ENCODE measurements around the gene MYOZ3.

The MYOZ3 gene

DNA sequence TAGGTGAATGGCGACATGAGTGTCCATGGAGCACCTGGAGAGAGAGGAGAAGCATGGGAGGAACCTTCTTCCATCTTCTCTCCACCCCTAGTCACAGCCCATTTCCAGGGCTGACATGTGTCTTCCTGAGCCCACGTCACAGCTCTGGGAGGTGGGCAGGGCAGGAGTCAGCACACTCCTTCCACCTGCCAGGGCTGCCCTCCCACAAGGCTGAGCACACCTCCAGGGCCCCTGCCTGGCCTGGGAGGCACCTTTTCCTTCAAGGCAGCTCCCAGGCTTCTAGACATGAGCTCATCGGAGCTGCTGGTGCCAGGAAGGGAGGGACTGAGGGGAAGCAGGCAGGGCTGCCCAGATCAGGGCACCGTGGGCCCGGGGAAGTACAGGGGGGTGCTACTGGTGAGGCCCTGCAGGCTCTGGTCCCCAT lies 34.2 kb upstream of the MYOZ3 start:
- peak; percentile 25 for ATAC-seq
- TF ChIP-seq ZFP30 (CRISPR knock-in tag; IDR thresholded peaks at IDR 0.05) (no peak), BACH2 (CRISPR knock-in tag; IDR thresholded peaks at IDR 0.05; ENCODE audit: borderline replicate concordance) (no peak), ZNF70 (CRISPR knock-in tag; IDR thresholded peaks at IDR 0.05) (no peak), ESRRG (CRISPR knock-in tag; IDR thresholded peaks at IDR 0.05) (no peak)
- TF ChIP-seq, protein P1, sequence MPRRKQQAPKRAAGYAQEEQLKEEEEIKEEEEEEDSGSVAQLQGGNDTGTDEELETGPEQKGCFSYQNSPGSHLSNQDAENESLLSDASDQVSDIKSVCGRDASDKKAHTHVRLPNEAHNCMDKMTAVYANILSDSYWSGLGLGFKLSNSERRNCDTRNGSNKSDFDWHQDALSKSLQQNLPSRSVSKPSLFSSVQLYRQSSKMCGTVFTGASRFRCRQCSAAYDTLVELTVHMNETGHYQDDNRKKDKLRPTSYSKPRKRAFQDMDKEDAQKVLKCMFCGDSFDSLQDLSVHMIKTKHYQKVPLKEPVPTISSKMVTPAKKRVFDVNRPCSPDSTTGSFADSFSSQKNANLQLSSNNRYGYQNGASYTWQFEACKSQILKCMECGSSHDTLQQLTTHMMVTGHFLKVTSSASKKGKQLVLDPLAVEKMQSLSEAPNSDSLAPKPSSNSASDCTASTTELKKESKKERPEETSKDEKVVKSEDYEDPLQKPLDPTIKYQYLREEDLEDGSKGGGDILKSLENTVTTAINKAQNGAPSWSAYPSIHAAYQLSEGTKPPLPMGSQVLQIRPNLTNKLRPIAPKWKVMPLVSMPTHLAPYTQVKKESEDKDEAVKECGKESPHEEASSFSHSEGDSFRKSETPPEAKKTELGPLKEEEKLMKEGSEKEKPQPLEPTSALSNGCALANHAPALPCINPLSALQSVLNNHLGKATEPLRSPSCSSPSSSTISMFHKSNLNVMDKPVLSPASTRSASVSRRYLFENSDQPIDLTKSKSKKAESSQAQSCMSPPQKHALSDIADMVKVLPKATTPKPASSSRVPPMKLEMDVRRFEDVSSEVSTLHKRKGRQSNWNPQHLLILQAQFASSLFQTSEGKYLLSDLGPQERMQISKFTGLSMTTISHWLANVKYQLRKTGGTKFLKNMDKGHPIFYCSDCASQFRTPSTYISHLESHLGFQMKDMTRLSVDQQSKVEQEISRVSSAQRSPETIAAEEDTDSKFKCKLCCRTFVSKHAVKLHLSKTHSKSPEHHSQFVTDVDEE (CRISPR knock-in tag; IDR thresholded peaks at IDR 0.05) = no peak

DNA sequence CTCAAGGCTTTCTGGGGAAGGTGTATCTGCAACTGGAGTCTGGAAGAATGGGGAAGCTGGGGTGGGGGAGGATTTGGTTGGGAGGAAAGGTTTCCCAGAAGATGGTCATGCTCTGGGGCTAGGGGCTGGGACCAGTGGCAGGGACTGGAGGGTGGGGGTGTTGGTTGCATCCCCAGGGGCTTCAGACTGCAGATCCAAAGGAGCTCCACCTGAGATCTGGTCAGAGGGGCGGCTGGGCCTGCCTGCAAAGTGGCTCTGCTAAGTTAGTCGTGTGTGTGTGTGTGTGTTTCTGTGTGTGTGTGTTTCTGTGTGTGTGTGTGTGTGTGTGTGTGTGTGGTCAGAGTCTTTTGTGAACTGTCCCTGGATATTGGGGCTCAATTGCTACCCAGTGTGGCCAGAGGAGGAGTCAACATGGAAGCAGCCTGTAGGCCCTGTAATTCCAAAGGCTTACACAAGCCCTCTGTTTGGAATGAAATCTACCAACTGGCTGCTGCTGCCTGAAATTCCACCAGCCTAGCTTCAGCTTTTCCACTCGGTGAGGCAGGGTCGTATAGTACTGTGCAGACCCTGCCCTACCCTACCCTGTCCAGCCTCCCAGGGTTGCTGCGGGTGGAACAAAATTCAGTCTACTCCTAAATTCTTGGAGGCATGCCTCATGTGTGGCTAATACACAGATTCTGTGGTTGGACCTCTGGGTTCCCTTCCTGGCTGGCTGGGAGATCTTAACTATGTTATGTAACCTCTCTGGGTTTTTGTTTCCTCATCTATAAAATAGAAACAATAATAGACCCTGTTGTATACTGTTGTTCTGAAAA lies 33.1 kb upstream of the MYOZ3 start:
- peak; percentile 15; the same call in 2 of the 3 replicates for ATAC-seq
- TF ChIP-seq ZFP30 (CRISPR knock-in tag; IDR thresholded peaks at IDR 0.05) = no peak
- TF ChIP-seq GLIS3 (CRISPR knock-in tag; IDR thresholded peaks at IDR 0.05) = no peak
- no peak for TF ChIP-seq BACH2 (CRISPR knock-in tag; IDR thresholded peaks at IDR 0.05; ENCODE audit: borderline replicate concordance)
- no peak for TF ChIP-seq ESRRG (CRISPR knock-in tag; IDR thresholded peaks at IDR 0.05)
- TF ChIP-seq, protein P1 (CRISPR knock-in tag; IDR thresholded peaks at IDR 0.05) = no peak
- no peak for TF ChIP-seq PPARA (CRISPR knock-in tag; IDR thresholded peaks at IDR 0.05; ENCODE audit: borderline replicate concordance)

DNA sequence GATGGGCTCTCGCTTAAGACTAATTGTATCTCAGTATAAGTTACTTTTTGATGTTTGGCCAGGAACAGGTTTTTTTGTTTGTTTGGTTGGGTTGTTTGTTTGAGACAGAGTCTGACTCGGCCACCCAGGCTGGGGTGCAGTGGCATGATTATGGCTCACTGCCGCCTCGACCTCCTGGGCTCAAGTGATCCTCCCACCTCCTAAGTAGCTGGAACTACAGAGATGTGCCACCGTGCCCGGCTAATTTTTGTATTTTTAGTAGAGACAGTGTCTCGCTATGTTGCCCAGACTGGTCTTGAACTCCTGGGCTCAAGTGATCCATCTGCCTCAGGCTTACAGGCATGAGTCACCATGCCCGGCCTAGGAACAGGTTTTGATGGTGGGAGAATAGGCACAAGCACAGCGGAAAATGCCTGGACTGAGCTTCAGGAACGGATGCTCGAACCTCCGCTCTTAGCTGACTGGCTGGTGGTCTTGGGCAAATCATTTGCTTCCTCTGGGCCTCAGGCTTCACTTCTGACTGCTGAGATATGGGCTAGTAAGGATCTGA lies 32.0 kb upstream of the MYOZ3 start:
- TF ChIP-seq SNAI2 (CRISPR knock-in tag; IDR thresholded peaks at IDR 0.05) (no peak), PPARA (CRISPR knock-in tag; IDR thresholded peaks at IDR 0.05; ENCODE audit: borderline replicate concordance) (no peak), CSDC2 (CRISPR knock-in tag; IDR thresholded peaks at IDR 0.05) (no peak)
- ATAC-seq = no peak

DNA sequence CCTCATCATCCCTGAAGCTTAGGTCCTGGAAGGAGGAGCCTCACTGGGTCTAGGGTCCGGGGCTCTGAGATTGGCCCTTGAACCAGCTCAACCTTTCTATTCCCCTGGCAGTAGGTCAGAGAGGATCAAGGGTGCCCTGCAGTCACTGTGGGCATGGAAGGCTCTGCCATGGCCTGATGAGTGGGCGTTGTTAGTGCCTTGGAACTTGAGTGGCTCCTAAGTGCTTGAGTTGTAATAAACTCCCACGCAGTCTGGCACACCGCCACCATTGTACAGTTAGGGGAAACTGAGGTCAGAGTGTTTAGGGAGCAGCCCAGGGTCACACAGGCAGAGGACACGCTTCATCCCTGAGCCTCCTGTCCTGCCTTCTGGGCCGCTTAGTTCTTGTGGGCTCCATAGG lies 31.0 kb upstream of the MYOZ3 start:
- no peak for ATAC-seq
- TF ChIP-seq ZNF565 (CRISPR knock-in tag; conservative IDR thresholded peaks at IDR 0.05; ENCODE audit: low read depth) (no peak), ZFP30 (CRISPR knock-in tag; IDR thresholded peaks at IDR 0.05) (no peak), GLIS3 (CRISPR knock-in tag; IDR thresholded peaks at IDR 0.05) (no peak), ISL1 (CRISPR knock-in tag; IDR thresholded peaks at IDR 0.05) (no peak), OSR1 (CRISPR knock-in tag; IDR thresholded peaks at IDR 0.05) (no peak)

DNA sequence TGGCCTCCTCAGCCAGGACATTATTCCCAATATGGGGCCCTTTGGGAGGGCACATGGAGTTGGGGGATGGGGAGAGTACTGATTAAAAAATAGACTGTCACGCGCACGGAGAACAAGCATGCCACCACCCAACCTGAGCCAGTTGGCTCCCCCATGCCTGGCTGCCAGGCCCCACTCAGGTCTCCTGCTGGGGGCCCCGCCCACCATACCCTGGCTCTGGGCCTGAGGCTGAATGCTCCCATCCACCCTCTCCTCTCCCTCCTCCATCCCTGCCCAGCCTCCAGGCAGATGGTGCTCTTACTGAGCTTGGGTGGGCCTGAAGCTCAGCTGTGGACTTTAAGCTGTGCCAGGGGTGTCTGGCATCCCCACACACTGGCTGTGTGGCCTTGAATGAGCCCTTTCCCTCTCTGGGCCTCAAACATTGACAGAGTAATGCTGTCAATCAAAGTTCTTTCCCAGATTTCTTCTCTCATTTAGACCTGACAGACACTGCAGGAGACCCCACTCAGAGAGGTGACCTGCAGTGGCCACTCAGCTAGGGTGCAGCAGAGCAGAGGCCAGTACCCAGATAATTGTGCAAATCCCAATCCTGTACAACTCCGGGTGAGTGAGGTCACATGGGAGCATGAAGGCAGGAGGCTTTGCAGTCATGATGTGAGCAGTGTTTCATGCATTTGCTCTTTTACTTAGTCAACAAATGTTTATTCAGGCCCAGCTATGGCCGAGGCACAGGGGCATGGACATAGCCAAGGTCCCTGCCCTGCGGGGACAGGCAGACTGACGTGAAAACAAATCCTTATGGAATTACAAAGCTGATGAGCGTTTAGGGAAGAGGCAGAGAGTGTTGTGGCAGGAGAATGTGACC lies 30.4 kb upstream of the MYOZ3 start:
- no peak for ATAC-seq
- TF ChIP-seq ZC3H10 (CRISPR knock-in tag; IDR thresholded peaks at IDR 0.05) (no peak), ISL1 (CRISPR knock-in tag; IDR thresholded peaks at IDR 0.05) (no peak), GLIS3 (CRISPR knock-in tag; IDR thresholded peaks at IDR 0.05) (no peak), ZFP30 (CRISPR knock-in tag; IDR thresholded peaks at IDR 0.05) (no peak), ZNF565 (CRISPR knock-in tag; conservative IDR thresholded peaks at IDR 0.05; ENCODE audit: low read depth) (no peak), SNAI2 (CRISPR knock-in tag; IDR thresholded peaks at IDR 0.05) (no peak), ARNTL (CRISPR knock-in tag; IDR thresholded peaks at IDR 0.05; ENCODE audit: borderline replicate concordance, low read depth) (no peak), ZNF8 (CRISPR knock-in tag; IDR thresholded peaks at IDR 0.05) (no peak), ZNF70 (CRISPR knock-in tag; IDR thresholded peaks at IDR 0.05) (no peak), TOX (CRISPR knock-in tag; IDR thresholded peaks at IDR 0.05; ENCODE audit: borderline replicate concordance) (no peak), ESRRG (CRISPR knock-in tag; IDR thresholded peaks at IDR 0.05) (no peak)
- TF ChIP-seq, protein P1 (CRISPR knock-in tag; IDR thresholded peaks at IDR 0.05) = no peak
- TF ChIP-seq, protein P2, sequence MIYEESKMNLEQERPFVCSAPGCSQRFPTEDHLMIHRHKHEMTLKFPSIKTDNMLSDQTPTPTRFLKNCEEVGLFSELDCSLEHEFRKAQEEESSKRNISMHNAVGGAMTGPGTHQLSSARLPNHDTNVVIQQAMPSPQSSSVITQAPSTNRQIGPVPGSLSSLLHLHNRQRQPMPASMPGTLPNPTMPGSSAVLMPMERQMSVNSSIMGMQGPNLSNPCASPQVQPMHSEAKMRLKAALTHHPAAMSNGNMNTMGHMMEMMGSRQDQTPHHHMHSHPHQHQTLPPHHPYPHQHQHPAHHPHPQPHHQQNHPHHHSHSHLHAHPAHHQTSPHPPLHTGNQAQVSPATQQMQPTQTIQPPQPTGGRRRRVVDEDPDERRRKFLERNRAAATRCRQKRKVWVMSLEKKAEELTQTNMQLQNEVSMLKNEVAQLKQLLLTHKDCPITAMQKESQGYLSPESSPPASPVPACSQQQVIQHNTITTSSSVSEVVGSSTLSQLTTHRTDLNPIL (CRISPR knock-in tag; IDR thresholded peaks at IDR 0.05; ENCODE audit: low read depth) = no peak
- TF ChIP-seq, protein P3, sequence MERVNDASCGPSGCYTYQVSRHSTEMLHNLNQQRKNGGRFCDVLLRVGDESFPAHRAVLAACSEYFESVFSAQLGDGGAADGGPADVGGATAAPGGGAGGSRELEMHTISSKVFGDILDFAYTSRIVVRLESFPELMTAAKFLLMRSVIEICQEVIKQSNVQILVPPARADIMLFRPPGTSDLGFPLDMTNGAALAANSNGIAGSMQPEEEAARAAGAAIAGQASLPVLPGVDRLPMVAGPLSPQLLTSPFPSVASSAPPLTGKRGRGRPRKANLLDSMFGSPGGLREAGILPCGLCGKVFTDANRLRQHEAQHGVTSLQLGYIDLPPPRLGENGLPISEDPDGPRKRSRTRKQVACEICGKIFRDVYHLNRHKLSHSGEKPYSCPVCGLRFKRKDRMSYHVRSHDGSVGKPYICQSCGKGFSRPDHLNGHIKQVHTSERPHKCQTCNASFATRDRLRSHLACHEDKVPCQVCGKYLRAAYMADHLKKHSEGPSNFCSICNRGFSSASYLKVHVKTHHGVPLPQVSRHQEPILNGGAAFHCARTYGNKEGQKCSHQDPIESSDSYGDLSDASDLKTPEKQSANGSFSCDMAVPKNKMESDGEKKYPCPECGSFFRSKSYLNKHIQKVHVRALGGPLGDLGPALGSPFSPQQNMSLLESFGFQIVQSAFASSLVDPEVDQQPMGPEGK (CRISPR knock-in tag; IDR thresholded peaks at IDR 0.05; ENCODE audit: borderline replicate concordance) = no peak

Data from SK-N-SH treated with all-trans-retinoic acid at 6 μM for 48 hours (cell line).